Ascending aorta (tissue), 2 donors: Measurements from ENCODE around the gene LRP11. TPM values are rescaled to one million over a fixed set of nuclear protein-coding genes. Genes with fewer than 3 reads are reported as not detected.

Experiments used
- DNase-seq, 2 donors: peaks; one replicate each; pipeline ENCODE4 v3.0.0-alpha.2; 2019; ENCODE audit warnings: low spot score in 2 of 2
- H3K27ac ChIP-seq, 2 donors: fragments of 200-600 bp; sonication (generic); one replicate each; pipeline ENCODE4 v1.5.1; 2016 to 2017; ENCODE audit warnings: mild to moderate bottlenecking in 1 of 2
- H3K27me3 ChIP-seq: fragments of 200-600 bp; sonication (generic); one replicate; pipeline ENCODE4 v1.5.1; 2017
- H3K36me3 ChIP-seq, 2 donors: fragments of 200-600 bp; sonication (generic); one replicate each; pipeline ENCODE4 v1.5.1; 2016
- H3K4me1 ChIP-seq, 2 donors: fragments of 200-600 bp; sonication (generic); one replicate each; pipeline ENCODE4 v1.5.1; 2016 to 2017; ENCODE audit warnings: mild to moderate bottlenecking in 1 of 2
- H3K4me3 ChIP-seq, 2 donors: fragments of 200-600 bp; sonication (generic); one replicate each; pipeline ENCODE4 v1.5.1; 2016 to 2017; ENCODE audit warnings: mild to moderate bottlenecking in 1 of 2
- H3K9me3 ChIP-seq, 2 donors: fragments of 200-600 bp; sonication (generic); one replicate each; pipeline ENCODE4 v1.5.1; 2016
- CTCF ChIP-seq, 3 experiments: fragments of 200-600 bp in 2 of 3; fragments of 450-650 bp in 1 of 3; sonication (generic) in 2 of 3; IDR thresholded peaks; one replicate each; pipeline ENCODE4 v1.5.1; 2016 to 2019; ENCODE audit warnings: antibody characterized with exemption in 3 of 3, mild to moderate bottlenecking in 1 of 3, moderate library complexity in 1 of 3
- intact Hi-C: fragments of 100-400 bp; cut with DNase I; formaldehyde crosslinking; loops from one replicate; pipeline ENCODE4 v1.15.1; 2023
- total RNA-seq: library from RNA; depleted of rRNA; stranded (reverse); fragments of >200 nt; gene quantifications from one replicate; pipeline ENCODE4 v1.1.0, GENCODE V29; 2016

The LRP11 gene
- total RNA-seq, 1 donor from 2014 or later, result 39.1 TPM

GRCh38 chr6:149834513-149835481 is 29.4 kb downstream of the LRP11 start:
- peak; percentile 76 to 94 (median 90) for TF ChIP-seq CTCF (IDR thresholded peaks at IDR 0.05)
- intact Hi-C loops, result loop anchor here (1.0 to 5.0 kb wide), 4 partner anchors 31 to 1362 kb away; no protein-coding TSS in a partner anchor
- no peaks in the 10 kb centered on the region for H3K36me3 ChIP-seq
- H3K27ac ChIP-seq, result no peak overlapping the region
- peak in 1 of 2 donors; percentile 76 for DNase-seq
- H3K4me1 ChIP-seq, result no peaks in the 10 kb centered on the region
- no peaks in the 10 kb centered on the region for H3K27me3 ChIP-seq
- H3K4me3 ChIP-seq, result no peak overlapping the region
- no peaks in the 10 kb centered on the region for H3K9me3 ChIP-seq

GRCh38 chr6:149833651-149834050 is 30.5 kb downstream of the LRP11 start:
- Histone ChIP-seq H3K9me3 (no peaks in the 10 kb centered on the region), H3K4me3 (no peak overlapping the region), H3K27ac (no peak overlapping the region), H3K4me1 (no peaks in the 10 kb centered on the region), H3K36me3 (no peaks in the 10 kb centered on the region), H3K27me3 (no peaks in the 10 kb centered on the region)
- intact Hi-C loops, result loop anchor here (1.0 to 5.0 kb wide), 4 partner anchors 32 to 1361 kb away; no protein-coding TSS in a partner anchor
- DNase-seq, result no peak
- no peak for TF ChIP-seq CTCF (IDR thresholded peaks at IDR 0.05)

GRCh38 chr6:149831308-149831820 is 32.8 kb downstream of the LRP11 start:
- Histone ChIP-seq H3K27me3 (no peaks in the 10 kb centered on the region), H3K27ac (peak overlapping the region in 1 of 2 donors; percentile 18), H3K36me3 (peaks cover 0 to under 1% of the 10 kb centered on the region in 2 donors), H3K4me3 (peak overlapping the region in 1 of 2 donors; percentile 46), H3K4me1 (no peaks in the 10 kb centered on the region), H3K9me3 (no peaks in the 10 kb centered on the region)
- no peak for DNase-seq
- intact Hi-C loops, result loop anchor here (5.0 kb wide), 2 partner anchors 186 to 1359 kb away; no protein-coding TSS in a partner anchor
- no peak for TF ChIP-seq CTCF (IDR thresholded peaks at IDR 0.05)

- no peak for TF ChIP-seq CTCF (IDR thresholded peaks at IDR 0.05)
- Histone ChIP-seq H3K36me3 (peaks cover 0 to 6% of the 10 kb centered on the region in 2 donors), H3K27ac (peak overlapping the region in 1 of 2 donors; percentile 18), H3K4me3 (peak overlapping the region in 1 of 2 donors; percentile 46), H3K27me3 (no peaks in the 10 kb centered on the region), H3K9me3 (no peaks in the 10 kb centered on the region), H3K4me1 (no peaks in the 10 kb centered on the region)
- no peak for DNase-seq
- intact Hi-C loops, result loop anchor here (5.0 kb wide), 2 partner anchors 186 to 1359 kb away; no protein-coding TSS in a partner anchor
Measured at GRCh38 chr6:149830731-149831307, 33.3 kb downstream of the LRP11 start.

- intact Hi-C loops, result no loop called here
Measured at GRCh38 chr6:149825292-149825691, 38.9 kb downstream of the LRP11 start.

More at GRCh38 chr6:149825292-149825691, 38.9 kb downstream of the LRP11 start:
- DNase-seq, result no peak
- no peak overlapping the region for H3K4me3 ChIP-seq
- no peaks in the 10 kb centered on the region for H3K4me1 ChIP-seq
- peaks cover 0 to 18% of the 10 kb centered on the region in 2 donors for H3K36me3 ChIP-seq
- H3K27me3 ChIP-seq, result no peaks in the 10 kb centered on the region
- TF ChIP-seq CTCF (IDR thresholded peaks at IDR 0.05), result no peak
- H3K9me3 ChIP-seq, result no peaks in the 10 kb centered on the region
- H3K27ac ChIP-seq, result no peak overlapping the region
